NCI-H2081 treated with DMSO at 0.1 percent for 48 hours (cell line): ENCODE measurements around the gene GIPR.
A peak's percentile ranks its signal among the peaks of the same experiment; 100 is the strongest.
"Not testable (repeated sequence)": the region's sequence is repeated elsewhere in the genome, so short reads cannot be mapped to it uniquely, and the experiment has no call there.

Source experiments
- DNase-seq: peaks from one replicate; lab custom pipeline; 2025; lab: John Stamatoyannopoulos, UW

Gene GIPR

DNA sequence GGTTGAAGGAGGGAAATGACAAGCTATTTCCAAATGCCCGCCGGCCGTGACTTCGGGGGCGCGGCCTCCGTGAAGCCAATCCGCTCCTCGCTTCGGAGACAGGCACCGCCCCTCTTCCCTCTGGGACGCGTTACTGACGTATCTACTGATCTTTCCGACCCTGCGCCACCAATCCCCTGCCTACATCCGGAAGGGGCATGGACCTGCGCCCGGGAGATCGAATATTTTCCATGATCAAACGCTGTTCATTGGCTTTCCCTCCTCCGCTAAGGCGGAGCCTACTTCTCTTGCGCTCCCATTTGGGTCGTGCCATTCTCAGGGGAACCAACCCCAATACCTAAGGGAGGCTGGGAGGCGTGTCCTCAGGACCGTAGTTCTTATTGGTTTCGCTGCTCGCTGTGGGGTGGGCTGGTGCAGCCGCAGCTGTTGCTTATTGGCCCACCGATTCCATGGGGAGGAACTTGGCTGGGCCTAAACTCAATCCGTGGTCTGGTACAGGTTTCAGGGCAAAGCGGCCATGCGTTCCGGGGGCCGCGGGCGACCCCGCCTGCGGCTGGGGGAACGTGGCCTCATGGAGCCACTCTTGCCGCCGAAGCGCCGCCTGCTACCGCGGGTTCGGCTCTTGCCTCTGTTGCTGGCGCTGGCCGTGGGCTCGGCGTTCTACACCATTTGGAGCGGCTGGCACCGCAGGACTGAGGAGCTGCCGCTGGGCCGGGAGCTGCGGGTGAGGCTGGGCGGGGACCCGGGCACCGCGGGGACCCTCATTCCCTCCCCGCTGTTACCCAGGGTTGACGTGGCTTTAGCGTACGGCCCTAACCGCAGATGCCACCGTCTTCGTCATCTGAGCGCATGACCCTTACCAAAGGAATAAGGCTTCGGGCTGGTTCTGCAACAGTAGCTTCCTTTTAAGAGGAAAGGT, 24.4 kb downstream of the GIPR start, which contains the start of gene QPCTL:
QPCTL (plus strand) TSS at position 480 of the 919 bp plus-strand sequence; CDS start at position 518, 38 bp downstream.
- DNase-seq: peak; percentile 98

DNA sequence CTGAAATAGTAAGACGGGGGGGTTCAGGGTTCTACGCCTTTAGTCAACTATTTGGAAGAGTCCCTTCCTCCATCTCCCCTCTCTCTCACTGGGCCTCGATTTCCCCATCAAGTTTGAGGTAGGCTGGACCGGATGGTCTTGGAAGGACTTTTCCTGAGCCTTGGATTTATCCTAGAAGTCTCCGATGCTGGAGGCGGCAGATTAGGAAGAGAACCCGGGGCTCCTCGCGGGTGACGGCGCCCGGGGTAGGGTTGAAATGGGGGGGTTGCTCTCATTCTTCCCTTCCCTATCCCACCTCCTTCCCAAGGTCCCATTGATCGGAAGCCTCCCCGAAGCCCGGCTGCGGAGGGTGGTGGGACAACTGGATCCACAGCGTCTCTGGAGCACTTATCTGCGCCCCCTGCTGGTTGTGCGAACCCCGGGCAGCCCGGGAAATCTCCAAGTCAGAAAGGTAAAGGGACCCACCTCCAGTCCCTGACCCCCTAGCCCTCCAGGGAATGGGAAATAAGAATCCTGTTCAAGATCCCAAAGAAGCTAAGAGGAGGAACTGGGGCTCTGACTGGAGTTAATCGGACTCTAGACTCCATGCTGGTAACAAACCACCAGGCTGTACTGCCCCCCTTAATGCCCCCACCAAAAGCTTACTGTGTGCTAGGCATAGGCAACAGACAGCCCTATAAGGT, 25.2 kb downstream of the GIPR start:
- no peak for DNase-seq

DNA sequence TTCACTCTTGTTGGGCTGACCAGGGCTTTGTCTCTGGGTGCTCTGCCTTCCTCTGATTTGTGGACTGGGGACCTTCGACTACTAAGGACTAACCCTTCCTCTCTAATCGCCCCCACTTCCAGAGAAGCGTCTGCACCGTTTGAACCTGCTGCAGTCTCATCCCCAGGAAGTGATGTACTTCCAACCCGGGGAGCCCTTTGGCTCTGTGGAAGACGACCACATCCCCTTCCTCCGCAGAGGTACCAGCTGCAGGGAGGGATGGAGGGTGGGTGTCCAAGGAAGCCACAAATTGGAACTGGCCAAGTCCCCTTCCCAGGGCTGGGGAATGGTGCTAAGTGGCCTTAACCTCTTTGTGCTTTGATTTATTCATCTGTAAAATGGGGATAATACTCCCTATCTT, 33.7 kb downstream of the GIPR start:
- no peak for DNase-seq

DNA sequence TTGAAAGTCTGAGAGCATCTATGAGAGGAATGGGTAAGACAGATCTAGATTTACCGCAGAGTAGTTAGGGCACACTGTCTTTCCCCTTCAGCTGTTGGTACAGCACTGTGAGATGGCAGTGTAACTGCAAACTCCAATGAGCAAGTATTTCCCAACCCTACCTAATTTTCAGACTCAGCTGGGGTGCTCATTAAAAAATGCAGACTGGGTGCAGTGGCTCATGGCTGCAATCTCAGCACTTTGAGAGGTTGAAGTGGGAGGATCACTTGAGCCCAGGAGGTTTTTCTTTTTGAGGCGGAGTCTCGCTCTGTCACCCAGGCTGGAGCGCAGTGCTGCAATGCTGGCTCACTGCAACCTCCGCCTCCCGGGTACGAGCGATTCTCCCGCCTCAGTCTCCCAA, 37.1 kb downstream of the GIPR start:
- no peak for DNase-seq

DNA sequence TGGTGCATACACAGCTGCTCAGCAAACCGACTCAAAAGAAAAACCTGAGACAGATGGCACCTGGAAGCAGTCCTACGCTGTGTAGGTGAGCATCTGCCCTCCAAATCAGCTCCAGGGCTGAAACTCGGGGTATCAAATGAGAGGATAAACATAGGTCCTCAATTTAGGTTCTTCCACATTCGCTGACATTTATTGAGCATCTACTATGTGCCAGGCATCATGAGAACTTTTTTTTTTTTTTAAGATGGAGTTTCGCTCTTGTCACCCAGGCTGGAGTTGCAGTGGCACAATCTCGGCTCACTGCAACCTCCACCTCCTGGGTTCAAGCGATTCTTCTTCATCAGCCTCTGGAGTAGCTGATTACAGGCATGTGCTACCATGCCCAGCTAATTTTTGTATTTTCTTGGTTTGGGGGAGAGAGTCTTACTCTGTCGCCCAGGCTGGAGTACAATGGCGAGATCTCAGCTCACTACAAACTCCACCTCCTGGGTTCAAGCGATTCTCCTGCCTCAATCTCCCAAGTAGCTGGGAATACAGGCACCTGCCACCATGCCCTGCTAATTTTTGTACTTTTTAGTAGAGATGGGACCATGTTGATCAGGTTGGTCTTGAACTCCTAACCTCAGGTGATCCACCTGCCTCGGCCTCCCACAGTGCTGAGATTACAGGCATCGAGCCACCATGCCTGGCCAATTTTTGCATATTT, 37.8 kb downstream of the GIPR start:
- no peak for DNase-seq

DNA sequence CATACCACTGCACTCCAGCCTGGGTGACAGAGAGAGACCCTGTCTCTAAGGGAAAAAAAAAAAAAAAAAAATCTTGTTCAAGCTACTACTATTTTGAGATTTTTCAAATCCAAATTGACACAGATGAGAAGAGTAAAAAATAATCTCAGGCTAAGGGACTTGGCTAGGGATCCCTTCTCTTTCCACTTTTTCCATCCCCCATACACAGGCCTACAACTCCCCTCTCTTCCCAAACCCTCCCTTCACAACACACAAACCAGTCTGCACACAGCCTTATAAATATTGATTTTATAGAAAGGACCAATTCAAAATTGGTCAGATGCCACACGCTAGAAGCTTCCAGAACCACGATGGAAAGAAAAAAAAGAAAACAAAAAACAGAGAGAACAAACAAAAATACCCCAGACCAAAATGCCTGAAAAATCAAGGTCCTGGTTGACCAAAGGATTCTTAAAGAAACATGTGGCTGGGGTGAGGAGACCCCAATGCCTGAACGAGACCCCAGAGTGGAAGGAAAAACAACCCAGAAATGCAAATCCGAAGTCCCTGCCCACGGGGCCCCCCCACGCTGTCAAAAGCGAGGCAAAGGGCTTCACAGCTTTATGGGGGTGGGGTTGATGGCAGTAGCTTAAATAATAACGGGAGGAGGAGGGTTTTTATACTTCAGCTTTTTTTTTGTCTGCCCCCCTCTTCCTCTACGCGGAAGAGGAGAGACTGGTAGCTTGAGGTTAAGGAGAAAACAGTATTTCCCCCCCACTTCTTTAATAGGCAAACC, 42.5 kb downstream of the GIPR start:
- DNase-seq: no peak

DNA sequence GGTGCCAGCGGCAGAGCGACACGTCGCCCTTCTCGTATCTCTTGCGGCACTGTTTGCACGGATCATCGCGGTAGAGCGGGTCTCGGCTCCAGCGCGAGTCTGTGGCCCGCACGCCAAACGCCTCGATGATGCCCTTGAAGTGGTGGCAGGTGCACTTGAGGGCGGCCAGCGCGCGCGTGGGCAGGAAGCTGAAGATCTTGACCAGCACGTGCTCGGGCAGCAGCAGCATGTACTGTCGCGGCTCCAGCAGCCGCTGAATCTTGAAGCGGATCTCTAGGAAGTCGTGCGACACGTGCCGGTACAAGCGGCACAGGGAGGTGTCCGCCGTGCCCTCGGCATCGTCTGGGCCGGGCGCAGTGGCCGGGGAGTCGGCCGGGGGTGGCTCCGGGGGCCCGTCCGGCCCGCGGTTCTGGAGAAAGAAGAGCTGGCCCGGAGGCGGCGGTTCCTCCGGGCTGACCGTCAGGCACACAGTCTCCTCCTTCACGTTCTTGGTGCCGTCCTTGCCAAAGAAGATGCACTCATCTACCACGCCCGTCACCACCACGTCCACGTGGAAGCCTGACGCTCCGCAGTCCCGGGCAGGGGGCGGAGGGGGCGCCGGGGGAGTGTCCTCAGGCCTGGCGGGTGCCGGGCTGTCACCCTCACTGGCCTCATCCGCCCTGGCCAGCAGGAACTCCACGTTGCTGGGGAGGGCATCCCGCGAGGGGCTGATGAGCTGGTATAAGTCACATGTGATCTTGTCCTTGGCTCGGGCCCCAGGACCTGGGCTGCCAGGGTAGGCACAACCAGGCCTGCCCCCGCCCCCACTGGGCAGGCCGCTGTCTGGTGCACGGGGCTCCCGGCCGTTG, 44.1 kb downstream of the GIPR start:
- DNase-seq: no peak

DNA sequence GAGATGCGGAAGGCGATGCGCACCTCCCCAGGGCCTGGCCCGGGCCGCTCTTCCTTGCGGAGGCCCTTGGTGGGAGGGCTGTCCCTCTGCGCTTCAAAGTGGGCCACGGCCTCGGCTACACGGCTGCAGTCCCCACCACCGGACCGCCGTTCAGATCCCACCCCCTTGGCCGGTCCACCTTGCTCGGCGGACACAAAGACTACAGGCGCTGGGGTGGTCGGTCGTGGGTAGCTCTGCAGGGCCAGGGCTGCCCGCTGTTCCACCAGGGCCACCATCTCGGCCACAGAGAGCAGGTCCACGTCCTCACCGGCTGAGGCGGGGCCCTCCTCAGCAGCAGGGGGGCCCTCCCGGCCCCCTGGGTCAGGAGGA, 44.7 kb downstream of the GIPR start:
- DNase-seq: no peak

DNA sequence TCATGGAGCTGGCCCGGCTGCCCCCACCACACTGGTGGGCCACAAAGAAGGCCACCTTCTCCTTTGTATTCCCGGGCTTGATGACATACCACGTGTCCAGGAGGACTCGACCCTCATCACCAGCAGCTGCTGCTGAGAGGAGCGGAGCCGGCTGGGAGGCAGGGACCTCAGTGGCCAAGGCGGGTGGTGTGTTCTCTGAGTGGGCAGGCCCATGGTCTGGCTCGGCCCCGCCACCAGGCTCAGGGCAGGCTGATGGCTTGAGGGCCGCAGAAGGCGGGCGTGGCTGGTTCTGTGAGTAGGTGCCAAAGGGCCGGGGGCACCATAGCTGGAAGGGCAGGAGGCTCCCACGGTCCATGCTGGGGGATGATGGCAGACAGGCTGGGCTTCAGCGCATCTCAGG, 45.1 kb downstream of the GIPR start:
- DNase-seq: no peak

DNA sequence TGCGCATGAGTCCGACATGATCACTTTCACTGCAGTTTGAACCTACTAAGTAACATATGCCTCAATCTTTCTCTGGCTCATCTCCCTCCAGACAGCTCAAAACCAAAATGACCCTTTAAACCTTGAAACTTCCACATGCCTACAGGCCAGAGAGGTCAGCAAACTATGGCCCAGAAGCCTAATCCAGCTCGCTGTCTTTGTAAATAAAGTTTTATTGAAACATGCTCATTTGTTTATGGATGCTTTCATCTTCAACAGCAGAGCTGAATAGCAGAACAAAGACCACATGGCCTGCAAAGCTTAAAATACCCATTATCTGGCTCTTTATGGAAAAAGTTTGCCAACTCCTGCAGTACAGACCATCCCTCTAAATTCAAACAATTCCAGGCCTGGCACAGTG, 47.1 kb downstream of the GIPR start:
- DNase-seq: no peak

DNA sequence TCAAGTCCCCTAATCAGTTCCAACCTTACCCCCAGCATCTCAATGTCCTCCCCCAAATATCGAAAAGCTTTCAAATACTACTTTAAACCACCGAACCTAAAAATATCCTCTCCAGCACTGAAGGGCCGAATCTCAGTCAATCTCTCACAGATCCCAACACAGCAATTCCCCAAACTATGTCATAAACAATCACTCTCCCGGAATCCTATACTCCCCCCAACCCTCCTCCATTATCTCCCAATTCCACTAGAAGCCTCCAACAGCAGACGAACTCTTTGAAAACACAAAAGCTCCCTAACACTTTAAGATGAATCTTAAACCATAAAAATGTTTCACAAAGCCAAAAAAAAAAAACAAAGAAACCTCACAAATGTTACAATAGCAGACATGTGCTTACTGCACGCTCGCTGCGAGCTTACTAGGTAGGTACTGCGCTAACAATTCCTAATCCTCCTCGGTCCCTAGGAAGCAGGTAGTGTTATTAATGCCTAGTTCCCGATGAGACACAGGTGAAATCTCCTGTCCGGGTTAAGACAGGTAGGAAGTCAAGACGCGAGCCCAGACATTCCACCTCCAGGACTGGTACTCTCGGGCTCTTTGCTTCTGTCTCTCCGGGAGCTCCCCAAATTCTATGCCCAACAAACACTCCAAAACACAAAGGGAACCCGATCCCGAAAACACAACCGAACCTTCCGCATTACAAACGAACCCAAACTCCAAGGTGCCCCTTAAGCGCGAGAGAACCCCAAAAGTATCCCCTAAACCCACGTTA, 48.5 kb downstream of the GIPR start:
- no peak for DNase-seq

DNA sequence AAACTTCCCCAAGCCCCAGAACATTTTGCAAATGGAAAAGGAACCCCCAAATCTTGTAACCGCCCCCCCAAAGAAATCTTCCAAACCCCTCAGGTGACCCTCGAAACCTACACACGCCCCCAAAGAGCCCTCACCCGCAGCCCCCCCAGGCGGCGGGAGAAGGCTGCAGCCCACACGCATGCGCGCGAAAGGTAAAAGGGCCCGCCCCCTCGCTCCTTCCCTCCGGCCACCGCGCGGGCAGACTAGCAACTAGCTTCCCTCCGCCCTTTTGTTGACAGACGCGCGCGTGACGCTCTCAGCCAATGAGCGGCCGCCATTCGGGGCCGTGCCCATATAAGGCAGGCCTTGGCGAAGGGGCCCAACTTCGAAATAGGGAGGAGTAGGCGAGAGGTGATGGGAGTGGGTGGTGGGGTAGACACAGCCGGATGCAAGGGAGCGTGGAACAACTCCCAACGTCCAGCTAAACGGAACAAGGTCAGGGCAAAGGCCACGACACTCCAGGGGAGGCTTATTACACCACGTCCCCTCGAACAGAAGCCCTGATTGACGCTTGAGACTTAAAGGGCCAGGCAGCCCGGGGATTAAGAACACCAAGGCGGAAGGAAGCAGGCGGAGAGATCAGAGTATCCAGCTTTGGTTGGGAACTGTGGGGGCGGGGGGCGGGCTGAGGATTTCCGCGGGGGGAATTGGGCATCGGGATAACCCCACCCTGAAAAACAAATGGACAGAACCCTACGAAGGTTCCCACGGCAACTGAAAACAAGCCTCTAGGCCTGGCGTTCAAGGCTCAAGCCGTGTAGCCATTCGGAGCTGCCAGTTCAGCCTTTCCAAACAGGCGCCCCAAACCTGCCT, 49.3 kb downstream of the GIPR start:
- DNase-seq: peak; percentile 92

DNA sequence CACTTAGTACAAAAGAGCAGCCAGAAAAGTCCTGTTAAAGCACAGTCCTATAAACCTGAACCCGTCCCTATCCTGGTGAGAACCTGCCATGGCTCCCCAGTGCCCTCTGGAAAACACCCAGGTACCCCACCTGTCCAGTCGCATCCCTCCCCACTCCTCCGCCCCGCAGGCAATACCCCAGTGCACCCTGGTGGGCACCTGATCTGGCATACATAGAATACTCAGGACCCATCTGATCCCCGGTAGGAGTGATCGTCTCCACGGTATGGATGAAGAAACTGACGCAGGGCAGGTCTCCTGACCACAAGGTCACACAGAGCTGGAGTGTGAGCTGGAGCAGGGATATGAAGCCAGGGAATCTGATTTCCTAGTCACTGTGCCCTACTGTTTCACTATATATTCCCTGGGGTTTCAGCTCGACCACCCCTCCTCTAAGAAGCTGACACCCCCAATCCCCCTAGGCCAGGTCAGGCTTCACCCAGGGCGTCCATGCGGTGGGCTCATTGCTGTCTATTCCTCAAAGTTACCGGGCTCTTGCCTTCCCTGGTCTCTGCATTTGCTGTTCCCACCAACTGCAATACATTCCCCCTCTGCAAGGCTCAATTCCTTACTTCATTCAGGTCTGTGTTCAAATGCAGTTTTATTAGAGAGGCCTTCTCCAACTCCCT, 50.1 kb downstream of the GIPR start:
- no peak for DNase-seq

DNA sequence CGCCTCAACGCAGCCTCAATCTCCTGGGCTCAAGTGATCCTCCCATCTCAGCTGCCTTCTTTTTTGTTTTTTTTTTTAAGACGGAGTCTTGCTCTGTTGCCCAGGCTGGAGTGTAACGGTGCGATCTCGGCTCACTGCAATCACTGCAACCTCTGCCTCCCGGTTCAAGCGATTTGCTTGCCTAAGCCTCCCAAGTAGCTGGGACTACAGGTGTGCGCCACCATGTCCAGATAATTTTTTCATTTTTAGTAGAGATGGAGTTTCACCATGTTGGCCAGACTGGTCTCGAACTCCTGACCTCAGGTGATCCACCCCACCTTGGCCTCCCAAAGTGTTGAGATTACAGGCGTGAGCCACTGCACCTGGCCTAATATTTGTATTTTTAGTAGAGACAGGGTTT, 52.0 kb downstream of the GIPR start:
- DNase-seq: not testable (repeated sequence)

DNA sequence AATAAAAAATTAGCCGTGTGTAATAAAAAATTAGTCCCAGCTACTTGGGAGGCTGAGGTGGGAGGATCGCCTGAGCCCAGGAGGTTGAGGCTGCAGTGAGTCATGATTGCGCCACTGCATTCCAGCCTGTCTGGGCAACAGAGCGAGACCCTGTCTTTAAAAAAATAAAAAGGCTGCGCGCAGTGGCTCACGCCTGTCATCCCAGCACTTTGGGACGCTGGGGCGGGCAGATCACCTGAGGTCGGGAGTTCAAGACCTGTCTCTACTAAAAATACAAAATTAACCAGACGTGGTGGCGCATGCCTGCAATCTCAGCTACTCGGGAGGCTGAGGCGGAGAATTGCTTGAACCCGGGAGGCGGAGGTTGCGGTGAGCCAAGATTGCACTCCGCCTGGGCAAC, 60.7 kb downstream of the GIPR start:
- not testable (repeated sequence) for DNase-seq

DNA sequence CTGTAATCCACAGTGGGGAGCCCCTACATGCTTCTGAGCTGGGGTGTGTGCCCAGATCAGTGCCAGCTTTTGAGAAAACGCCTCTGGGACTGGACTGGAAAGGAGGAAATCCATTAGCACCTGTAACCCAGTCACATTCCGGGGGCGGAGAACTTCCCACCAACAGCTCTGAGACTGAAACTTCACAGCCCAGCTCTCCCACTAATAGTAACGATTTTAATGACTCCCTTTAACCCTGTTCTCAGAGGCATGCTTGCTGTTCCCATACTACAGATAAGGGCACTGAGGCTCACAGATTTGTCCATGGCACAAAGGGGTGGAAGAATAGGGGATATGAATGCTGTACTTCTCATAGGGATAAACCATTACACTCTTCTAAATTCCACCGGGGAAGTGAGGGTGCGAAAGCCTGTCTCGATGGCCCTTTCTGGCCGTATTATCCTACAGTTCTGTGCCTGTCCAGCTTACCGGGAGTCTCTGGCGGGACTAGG, 61.8 kb downstream of the GIPR start:
- no peak for DNase-seq

DNA sequence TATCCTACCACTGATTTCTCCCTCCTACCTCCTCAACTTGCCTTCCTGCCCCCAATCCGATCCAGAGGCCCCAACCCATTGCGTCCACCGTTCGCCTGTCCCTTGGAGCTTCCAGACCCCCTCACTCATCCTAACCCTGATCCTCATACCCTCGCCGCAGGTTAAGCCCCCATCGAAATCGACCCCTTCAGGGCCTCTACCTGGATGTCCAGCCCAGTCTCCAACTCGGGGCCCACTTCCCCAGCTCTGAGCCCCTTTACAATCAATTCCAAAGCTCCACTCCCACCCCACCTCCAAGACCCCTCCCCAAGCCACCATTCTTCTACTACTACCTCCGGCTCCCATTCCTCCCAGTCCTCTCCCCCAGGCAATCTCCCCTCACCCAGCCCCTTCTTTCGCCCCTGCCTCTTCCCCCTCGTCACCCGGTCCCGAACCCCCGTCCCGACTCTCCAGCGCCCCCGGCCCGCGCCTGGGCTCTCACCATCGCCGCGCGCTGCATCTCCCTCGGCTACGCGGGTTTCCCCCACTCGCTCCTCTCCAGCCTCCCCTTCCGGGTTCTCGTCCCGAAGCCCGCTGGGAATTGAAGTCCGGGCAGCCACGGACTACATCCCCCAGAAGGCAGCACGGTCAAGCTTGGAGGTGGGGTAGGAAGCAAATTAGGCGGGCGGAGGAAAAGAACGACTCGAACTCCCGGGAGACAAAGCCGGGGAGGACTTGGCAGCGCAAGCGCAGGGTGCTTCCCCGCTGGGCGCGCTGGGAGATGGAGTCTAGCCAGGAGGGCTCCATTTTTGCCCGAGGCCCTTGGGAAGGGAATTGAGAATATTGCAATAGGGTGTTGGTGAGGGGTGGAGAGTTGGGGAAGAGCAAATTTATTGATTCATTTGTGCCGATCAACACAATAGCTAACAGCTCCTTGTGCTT, 62.6 kb downstream of the GIPR start, which contains the start of gene FBXO46:
FBXO46 (minus strand) TSS at position 529 of the 921 bp plus-strand sequence. CDS start 17,401 bp downstream, outside the sequence.
- peak; percentile 88 for DNase-seq
